HAP-1 (cell line): ENCODE data around the gene DNMBP.
"Not testable (repeated sequence)": the region's sequence is repeated elsewhere in the genome, so short reads cannot be mapped to it uniquely, and the experiment has no call there.

Experiments
- DNase-seq, 2 experiments: peaks; one replicate each; pipeline ENCODE4 v3.0.0-alpha.2; 2016 to 2020; ENCODE audit warnings: low spot score in 2 of 2
- H3K27me3 ChIP-seq: fragments of 250-450 bp; sonication (Bioruptor Pico); 2 replicates; pipeline ENCODE4 v1.5.1; 2020; ENCODE audit warnings: low read depth, mild to moderate bottlenecking, moderate library complexity
- H3K36me3 ChIP-seq: fragments of 250-450 bp; sonication (Bioruptor Pico); replicated peaks from 2 replicates; pipeline ENCODE4 v1.5.1; 2020; ENCODE audit warnings: mild to moderate bottlenecking
- H3K4me1 ChIP-seq: fragments of 250-450 bp; sonication (Bioruptor Pico); 2 replicates; pipeline ENCODE4 v1.5.1; 2020; ENCODE audit warnings: mild to moderate bottlenecking
- H3K4me3 ChIP-seq: fragments of 250-450 bp; sonication (Bioruptor Pico); 2 replicates; pipeline ENCODE4 v1.5.1; 2020; ENCODE audit warnings: mild to moderate bottlenecking, moderate library complexity
- H3K9me3 ChIP-seq: fragments of 250-450 bp; sonication (Bioruptor Pico); 2 replicates; pipeline ENCODE4 v1.5.1; 2020; ENCODE audit warnings: mild to moderate bottlenecking, moderate library complexity
- in situ Hi-C: fragments of 300-500 bp; cut with MboI; formaldehyde crosslinking; loops from 3 replicates; pipeline ENCODE4 v1.14.3; 2020; ENCODE audit warnings: low sequenced_read_pairs, inconsistent platforms, mixed read lengths

DNMBP gene

DNA sequence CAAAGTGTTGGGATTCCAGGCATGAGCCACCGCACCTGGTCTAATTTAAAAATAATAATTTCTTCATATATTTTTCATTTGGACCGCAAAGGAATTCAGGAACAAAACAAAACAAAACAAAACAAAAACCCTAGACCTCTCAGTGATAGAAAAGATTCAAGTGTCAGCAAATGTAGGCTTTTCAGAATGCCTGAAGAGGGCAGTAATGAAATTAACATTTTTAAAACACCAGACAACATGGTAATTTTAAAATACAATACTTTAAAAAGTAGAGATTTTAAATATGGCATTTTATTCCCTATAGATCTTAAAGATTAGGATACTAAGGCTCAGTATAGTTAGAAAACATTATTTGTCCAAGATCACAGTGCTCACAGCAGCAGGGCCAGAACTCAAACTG, 36.6 kb downstream of the DNMBP start:
- H3K36me3 ChIP-seq, result peaks cover 12% of the 10 kb centered on the region; the same call in 1 of the 2 replicates
- no peaks in the 10 kb centered on the region for H3K9me3 ChIP-seq
- DNase-seq, result no peak
- in situ Hi-C loops, result no loop called here
- H3K4me3 ChIP-seq, result no peak overlapping the region
- H3K27me3 ChIP-seq, result no peaks in the 10 kb centered on the region
- peaks cover 25% of the 10 kb centered on the region for H3K4me1 ChIP-seq

DNA sequence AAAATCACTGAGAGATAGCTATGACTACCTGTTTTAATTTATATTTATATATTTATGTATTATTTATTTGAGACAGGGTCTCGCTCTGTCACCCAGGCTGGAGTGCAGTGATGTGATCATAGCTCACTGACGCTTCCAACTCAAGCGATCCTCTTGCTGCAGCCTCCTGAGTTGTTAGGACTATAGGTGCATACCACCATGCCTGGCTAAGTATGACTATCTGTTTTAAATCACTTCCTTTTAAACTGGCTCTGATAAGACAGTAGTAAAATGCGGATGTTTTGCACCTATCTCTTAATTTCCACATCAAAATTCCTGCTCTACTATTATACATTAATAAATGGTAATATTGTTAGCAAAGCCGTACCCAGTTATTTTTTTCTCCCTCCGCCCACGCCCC, 41.8 kb downstream of the DNMBP start:
- Histone ChIP-seq H3K4me3 (no peak overlapping the region), H3K4me1 (no peaks in the 10 kb centered on the region), H3K36me3 (peaks cover 16% of the 10 kb centered on the region), H3K9me3 (no peaks in the 10 kb centered on the region), H3K27me3 (no peaks in the 10 kb centered on the region)
- DNase-seq, result no peak
- in situ Hi-C loops, result no loop called here

DNA sequence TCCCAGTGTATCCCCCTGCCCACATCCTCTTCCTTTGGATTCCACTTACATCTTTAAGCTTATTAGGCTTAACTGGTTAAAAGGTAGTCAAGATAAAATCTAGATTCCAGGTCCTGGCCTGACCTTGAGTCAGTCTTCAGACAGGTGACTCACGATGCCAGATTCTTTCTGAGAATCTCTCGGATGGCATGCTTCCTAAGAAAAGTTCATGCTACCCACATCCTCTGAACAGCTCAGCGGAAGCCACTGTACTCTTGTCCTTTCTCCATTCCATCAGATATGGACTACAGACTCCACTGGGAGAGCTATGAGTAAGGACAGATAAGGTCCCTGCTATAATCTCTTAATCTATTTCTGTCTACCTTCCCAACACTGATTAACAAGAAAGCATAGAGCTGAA, 43.4 kb downstream of the DNMBP start:
- H3K4me1 ChIP-seq, result no peaks in the 10 kb centered on the region
- H3K4me3 ChIP-seq, result no peak overlapping the region
- H3K27me3 ChIP-seq, result no peaks in the 10 kb centered on the region
- no peaks in the 10 kb centered on the region for H3K9me3 ChIP-seq
- no peak for DNase-seq
- peaks cover 16% of the 10 kb centered on the region for H3K36me3 ChIP-seq
- in situ Hi-C loops, result no loop called here

DNA sequence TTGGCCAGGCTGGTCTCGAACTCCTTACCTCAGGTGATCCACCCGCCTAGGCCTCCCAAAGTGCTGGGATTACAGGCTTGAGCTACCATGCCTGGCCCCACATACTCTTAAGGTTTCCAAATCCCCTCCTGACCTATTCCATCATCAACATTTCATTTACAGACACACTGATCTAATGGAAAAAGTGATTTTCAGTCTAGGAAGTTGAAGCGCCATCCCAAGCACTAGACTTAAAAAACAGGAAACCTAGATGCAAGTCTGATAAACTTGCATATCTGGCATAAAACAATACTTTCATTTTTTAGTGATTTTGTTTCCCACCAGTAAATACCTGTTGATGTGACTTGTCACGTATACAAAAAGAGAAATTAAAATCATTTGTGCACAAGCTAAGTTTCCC, 44.0 kb downstream of the DNMBP start:
- H3K4me1 ChIP-seq, result no peaks in the 10 kb centered on the region
- peaks cover 16% of the 10 kb centered on the region for H3K36me3 ChIP-seq
- H3K4me3 ChIP-seq, result no peak overlapping the region
- no peaks in the 10 kb centered on the region for H3K9me3 ChIP-seq
- H3K27me3 ChIP-seq, result no peaks in the 10 kb centered on the region
- no peak for DNase-seq
- in situ Hi-C loops, result no loop called here

DNA sequence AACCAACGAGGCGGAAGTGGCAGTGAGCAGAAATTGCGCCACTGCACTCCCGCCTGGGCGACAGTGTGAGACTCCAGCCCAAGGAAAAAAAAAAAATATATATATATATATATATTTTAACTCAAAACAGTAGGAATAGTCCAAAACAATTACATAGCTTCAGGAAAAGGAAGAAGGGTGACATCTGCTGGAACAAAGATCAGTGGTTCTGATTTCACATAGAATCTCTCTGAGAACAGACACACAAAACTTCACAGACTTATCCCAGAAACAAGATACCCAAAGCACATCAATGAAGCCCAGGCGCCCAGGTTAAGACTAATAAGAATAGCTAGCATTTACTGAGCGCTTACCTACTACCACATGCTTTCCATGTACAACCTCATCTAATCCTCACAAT, 45.0 kb downstream of the DNMBP start:
- in situ Hi-C loops, result no loop called here
- no peaks in the 10 kb centered on the region for H3K27me3 ChIP-seq
- H3K36me3 ChIP-seq, result peaks cover 13% of the 10 kb centered on the region
- DNase-seq, result no peak
- no peak overlapping the region for H3K4me3 ChIP-seq
- no peaks in the 10 kb centered on the region for H3K4me1 ChIP-seq
- no peaks in the 10 kb centered on the region for H3K9me3 ChIP-seq

DNA sequence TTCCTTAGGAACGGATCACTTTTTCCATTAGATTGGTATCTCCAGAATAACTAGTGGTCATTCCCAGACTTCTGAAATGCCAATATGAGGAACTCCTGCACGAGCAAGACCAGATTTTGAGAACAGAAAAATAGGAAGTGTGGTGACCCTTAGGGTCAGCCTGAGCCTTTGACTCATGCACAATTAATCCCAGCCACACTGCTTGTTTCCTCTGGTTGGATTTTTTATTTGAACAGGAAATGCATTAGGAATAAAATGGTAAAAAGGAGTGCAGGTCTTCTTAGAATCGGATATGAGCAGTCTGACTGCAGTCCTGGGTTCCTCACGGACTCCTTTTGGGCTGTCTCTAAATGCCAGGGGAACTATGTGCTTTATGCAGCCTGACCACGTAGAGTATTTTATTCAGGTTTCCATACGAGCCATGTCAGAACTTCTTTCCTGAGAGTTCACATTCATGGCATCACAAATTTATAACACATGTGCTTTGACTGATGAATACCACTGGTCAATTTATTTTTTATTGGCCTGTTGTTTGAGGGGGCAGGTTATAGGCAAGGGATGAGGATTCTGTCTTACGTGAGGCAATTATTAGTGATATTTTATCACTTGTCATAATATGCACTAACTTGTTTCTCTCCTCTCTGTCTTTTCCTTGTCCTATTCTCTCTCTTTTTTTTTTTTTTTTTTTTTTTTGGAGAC, 46.1 kb downstream of the DNMBP start:
- in situ Hi-C loops, DNase-seq, H3K4me3 ChIP-seq, H3K36me3 ChIP-seq, H3K27me3 ChIP-seq, H3K4me1 ChIP-seq, H3K9me3 ChIP-seq: not testable (repeated sequence)

DNA sequence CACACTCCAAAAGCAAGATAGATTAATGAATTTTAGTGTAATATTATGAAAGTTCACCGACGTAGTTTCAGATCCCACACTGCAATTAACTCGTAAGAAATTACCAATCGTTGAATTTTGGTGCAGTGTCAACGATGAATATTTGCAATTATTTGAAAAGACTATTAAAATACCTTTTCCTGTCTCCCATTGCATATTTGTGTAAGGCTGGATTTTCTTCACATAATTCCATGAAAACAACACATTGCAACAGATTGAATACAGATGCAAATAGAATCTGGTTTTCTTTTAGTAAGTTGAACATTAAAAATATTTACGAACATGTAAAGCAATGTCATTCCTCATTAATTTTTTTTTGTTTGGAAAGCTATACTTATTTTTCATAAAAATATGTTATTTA, 50.9 kb downstream of the DNMBP start:
- Histone ChIP-seq H3K9me3 (no peaks in the 10 kb centered on the region), H3K36me3 (peaks cover 26% of the 10 kb centered on the region), H3K27me3 (no peaks in the 10 kb centered on the region), H3K4me1 (no peaks in the 10 kb centered on the region), H3K4me3 (no peak overlapping the region)
- no peak for DNase-seq
- in situ Hi-C loops, result no loop called here

DNA sequence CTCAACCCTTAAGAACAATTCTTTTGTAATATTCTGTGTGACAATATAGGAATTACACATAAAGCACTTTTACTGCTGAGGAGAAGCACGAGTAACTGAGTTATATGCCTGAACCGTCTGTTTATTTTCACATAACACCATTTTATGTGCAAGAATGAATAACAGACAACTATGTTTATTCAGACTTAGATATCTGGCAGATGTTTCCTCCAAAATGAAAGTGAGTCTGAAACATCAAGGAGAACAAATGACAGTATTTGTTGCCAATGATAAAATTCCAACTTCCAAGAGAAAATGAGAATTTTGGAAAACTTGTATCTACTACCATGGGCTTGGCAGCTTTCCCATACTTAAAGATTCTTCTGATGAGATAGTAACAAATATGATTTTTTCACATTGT, 51.4 kb downstream of the DNMBP start:
- Histone ChIP-seq H3K4me1 (no peaks in the 10 kb centered on the region), H3K27me3 (no peaks in the 10 kb centered on the region), H3K4me3 (no peak overlapping the region), H3K36me3 (peaks cover 26% of the 10 kb centered on the region), H3K9me3 (no peaks in the 10 kb centered on the region)
- no peak for DNase-seq
- in situ Hi-C loops, result no loop called here

DNA sequence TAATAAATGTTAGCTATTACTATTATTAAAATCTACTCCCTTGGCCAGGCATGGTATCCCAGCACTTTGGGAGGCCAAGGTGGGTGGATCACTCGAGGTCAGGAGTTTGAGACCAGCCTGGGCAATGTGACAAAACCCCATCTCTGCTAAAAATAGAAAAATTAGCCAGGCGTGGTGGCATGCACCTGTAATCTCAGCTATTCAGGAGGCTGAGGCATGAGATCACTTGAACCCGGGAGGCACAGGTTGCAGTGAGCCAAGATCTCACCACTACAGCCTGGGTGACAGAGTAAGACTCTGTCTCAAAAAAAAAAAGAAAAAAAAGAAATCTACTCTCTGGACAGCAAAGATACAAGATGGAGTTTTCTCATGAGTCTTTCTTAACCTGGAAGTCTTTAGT, 56.2 kb downstream of the DNMBP start:
- H3K4me3 ChIP-seq, DNase-seq, H3K27me3 ChIP-seq, in situ Hi-C loops, H3K4me1 ChIP-seq: not testable (repeated sequence)
- Histone ChIP-seq H3K9me3 (peaks cover 10% of the 10 kb centered on the region), H3K36me3 (peaks cover 31% of the 10 kb centered on the region)

DNA sequence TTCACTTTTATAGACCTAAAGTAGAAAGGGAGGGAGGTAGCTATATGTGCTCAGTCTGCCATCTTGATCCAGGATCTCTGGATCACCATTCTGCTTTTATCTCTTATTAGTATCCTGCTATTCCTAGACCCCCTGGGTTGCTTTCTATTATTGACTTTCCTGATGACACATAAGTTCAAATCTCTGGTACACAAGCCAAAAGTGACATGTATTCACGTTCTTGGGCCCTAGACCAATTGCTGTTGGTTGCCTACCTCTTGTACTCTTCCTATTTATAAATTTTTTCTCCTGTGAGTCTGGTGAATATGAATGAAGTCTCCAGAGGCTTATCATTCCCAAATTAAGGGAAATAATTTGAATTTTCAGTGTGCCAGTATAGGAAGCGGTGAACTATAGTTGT, 56.9 kb downstream of the DNMBP start:
- in situ Hi-C loops, result no loop called here

DNA sequence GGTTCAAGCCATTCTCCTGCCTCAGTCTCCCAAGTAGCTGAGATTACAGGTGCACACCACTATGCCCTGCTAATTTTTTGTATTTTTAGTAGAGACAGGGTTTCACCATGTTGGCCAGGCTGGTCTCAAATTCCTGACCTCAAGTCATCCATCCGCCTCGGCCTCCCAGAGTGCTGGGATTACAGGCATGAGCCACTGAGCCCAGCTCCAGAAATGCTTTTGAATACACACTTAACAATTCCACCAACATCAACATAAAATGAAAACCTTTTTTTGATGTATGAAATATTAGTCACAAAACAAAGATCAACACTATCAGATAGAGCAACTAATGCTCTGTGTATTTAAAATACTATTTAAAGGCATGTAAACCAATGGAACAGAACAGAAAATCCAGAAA, 63.7 kb downstream of the DNMBP start:
- H3K4me3 ChIP-seq, in situ Hi-C loops, DNase-seq, H3K9me3 ChIP-seq, H3K36me3 ChIP-seq, H3K4me1 ChIP-seq, H3K27me3 ChIP-seq: not testable (repeated sequence)

More for the DNA sequence above, 56.9 kb downstream of the DNMBP start:
- Histone ChIP-seq H3K36me3 (peaks cover 31% of the 10 kb centered on the region), H3K9me3 (peaks cover 10% of the 10 kb centered on the region), H3K4me3 (no peak overlapping the region), H3K4me1 (no peaks in the 10 kb centered on the region), H3K27me3 (no peaks in the 10 kb centered on the region)
- no peak for DNase-seq

DNA sequence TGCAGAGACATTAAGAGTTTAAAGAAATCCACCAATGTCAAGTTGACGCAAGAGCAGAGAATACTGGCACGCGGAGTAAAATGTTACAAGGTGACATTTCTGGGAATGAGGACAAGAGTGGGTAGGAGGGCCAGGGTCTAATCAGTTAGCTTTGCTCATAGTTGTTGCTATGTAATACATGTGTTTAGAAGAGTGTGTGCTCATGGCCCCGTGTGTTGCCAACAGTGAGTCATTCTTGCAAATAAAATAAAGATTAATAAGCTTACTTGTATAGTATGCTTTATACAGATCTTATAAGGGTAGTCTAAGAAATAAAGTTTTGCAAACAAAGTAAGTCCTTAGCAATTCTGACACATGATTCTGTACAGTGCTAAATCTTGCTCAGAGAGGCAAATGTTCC, 64.5 kb downstream of the DNMBP start:
- no peak for DNase-seq
- H3K4me3 ChIP-seq, result no peak overlapping the region
- no peaks in the 10 kb centered on the region for H3K9me3 ChIP-seq
- no peaks in the 10 kb centered on the region for H3K4me1 ChIP-seq
- in situ Hi-C loops, result no loop called here
- H3K27me3 ChIP-seq, result no peaks in the 10 kb centered on the region
- H3K36me3 ChIP-seq, result no peaks in the 10 kb centered on the region

DNA sequence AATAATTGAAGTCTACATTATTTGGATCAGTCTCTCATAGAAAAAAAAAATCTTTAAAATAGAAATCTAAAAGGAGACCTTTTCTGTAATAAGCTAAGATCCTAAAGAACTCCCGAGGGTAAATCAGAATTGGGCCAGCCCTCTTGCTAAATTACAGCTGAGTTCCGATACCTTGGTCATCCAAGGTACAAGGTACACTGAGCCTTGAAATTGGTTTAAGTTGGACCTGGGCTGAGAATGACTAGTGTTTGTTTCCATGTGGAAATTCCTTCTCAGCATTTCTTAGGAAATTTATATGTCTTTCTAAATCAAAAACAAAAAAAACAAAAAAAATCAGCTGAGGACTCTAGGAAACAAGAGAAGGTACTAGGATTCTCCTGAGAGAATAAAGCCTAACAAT, 64.9 kb downstream of the DNMBP start:
- no peak for DNase-seq
- Histone ChIP-seq H3K36me3 (no peaks in the 10 kb centered on the region), H3K4me3 (no peak overlapping the region), H3K9me3 (no peaks in the 10 kb centered on the region), H3K27me3 (no peaks in the 10 kb centered on the region), H3K4me1 (no peaks in the 10 kb centered on the region)
- in situ Hi-C loops, result no loop called here

DNA sequence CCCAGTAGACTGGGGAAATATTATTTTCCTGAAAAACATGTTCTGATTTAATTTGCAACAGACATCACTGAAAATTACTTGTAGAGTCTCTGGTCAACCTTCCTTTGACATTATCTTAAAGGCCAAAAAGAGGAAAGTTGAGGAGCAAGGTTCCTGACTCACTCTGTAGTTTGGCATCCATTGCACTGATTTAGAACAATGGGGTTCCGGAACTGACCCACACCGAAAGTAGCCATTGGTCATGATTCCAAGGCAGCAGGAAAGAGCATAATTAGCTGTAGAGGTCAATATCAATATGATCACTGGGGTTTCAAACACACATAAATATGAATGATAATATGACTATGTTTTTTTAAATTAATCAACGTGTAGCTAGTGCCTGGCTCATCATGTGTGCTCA, 65.8 kb downstream of the DNMBP start:
- no peaks in the 10 kb centered on the region for H3K9me3 ChIP-seq
- no peaks in the 10 kb centered on the region for H3K36me3 ChIP-seq
- no peaks in the 10 kb centered on the region for H3K27me3 ChIP-seq
- no peak for DNase-seq
- in situ Hi-C loops, result no loop called here
- no peak overlapping the region for H3K4me3 ChIP-seq
- no peaks in the 10 kb centered on the region for H3K4me1 ChIP-seq
